Transverse colon (tissue), 4 donors: ENCODE results near the gene PTPRN2.

Source experiments
- CTCF ChIP-seq, 5 experiments: fragments of 200-600 bp in 3 of 5; fragments of 450-650 bp in 2 of 5; sonication (generic) in 3 of 5; IDR thresholded peaks; 1 replicate in 2 of 5; 2 replicates in 3 of 5; pipeline ENCODE4 v1.5.1; 2016 to 2017; ENCODE audit warnings: antibody characterized with exemption in 5 of 5, inconsistent platforms in 3 of 5, mild to moderate bottlenecking in 2 of 5, moderate library complexity in 1 of 5
- EP300 ChIP-seq: sonication (generic); formaldehyde crosslinking; IDR thresholded peaks from one replicate; pipeline ENCODE4 v1.6.1; 2017; ENCODE audit warnings: antibody characterized with exemption, low read depth
- POLR2A ChIP-seq: fragments of 450-650 bp; IDR thresholded peaks from one replicate; pipeline ENCODE4 v1.6.1; 2016; ENCODE audit warnings: antibody characterized with exemption, mild to moderate bottlenecking, moderate library complexity
- POLR2AphosphoS5 ChIP-seq, 3 donors: sonication (generic); formaldehyde crosslinking; IDR thresholded peaks; one replicate each; pipeline ENCODE4 v1.6.1; 2016; ENCODE audit warnings: antibody characterized with exemption in 3 of 3

GRCh38 chr7:157764193-157764592 is 823.4 kb downstream of the PTPRN2 start:
- TF ChIP-seq CTCF (IDR thresholded peaks at IDR 0.05), result no peak
- TF ChIP-seq EP300, result no peak
- no peak for TF ChIP-seq POLR2A
- no peak for TF ChIP-seq POLR2AphosphoS5 (IDR thresholded peaks at IDR 0.05)
